ENCODE data around the gene AJAP1. TPM values are rescaled to one million over a fixed set of nuclear protein-coding genes. Genes with fewer than 3 reads are reported as not detected.

AJAP1 gene
- total and polyA plus RNA-seq, 12 donors: 0.07 to 2.2 (median 0.44) TPM

DNA sequence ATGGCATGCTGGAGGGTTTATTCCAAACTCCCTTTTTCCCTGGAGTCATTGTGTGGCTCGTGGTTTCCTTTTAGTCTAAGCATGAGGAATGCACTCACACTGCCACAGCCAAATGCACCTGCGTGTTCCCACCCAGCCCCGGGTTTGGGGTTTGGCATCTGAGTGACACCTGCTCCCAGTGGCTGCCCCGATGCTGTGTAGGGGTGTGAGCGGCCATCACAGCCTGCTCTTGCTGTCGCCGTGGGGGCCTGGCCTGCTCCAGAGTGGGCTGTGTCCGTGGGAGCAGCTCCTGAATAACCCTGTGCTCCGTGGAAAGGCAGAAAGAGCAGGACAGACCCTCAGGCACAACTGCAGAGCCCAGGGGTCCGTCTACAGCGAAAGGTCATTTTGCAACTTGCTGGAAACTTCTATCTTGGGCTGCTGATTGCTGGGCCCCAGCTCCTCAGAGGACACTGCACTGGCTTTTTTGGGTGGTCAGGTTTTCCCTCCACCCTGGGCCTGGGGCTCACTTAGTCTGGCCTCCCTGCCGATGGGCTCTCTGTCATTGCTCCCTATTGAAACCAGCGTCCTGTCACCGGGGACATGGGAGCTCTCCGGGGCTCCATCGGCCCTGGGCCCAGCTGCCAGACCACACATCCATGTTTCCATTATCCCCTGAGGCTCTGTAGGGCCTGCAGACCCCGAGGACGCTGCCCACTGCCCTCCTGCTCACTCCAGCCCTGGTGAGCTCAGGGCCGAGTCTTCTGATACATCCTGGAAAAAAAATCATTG lies 74.1 kb downstream of the AJAP1 start:
- no peaks in the 10 kb centered on the region for H3K27me3 ChIP-seq
- no peaks in the 10 kb centered on the region for H3K4me1 ChIP-seq (replicated peaks in 1 of 2)
- H3K36me3 ChIP-seq (replicated peaks in 1 of 2): no peaks in the 10 kb centered on the region
- no peak overlapping the region for H3K4me3 ChIP-seq
- TF ChIP-seq POLR2A (IDR thresholded peaks at IDR 0.05): no peak
- TF ChIP-seq, protein P1, sequence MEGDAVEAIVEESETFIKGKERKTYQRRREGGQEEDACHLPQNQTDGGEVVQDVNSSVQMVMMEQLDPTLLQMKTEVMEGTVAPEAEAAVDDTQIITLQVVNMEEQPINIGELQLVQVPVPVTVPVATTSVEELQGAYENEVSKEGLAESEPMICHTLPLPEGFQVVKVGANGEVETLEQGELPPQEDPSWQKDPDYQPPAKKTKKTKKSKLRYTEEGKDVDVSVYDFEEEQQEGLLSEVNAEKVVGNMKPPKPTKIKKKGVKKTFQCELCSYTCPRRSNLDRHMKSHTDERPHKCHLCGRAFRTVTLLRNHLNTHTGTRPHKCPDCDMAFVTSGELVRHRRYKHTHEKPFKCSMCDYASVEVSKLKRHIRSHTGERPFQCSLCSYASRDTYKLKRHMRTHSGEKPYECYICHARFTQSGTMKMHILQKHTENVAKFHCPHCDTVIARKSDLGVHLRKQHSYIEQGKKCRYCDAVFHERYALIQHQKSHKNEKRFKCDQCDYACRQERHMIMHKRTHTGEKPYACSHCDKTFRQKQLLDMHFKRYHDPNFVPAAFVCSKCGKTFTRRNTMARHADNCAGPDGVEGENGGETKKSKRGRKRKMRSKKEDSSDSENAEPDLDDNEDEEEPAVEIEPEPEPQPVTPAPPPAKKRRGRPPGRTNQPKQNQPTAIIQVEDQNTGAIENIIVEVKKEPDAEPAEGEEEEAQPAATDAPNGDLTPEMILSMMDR (IDR thresholded peaks at IDR 0.05): no peak
- intact Hi-C loops (cut with DNase I): no loop called here
- no peak for DNase-seq
- 73 to 92% (median 83%) methylated on average over 11 to 19 of the region's 19 CpGs for WGBS, 4 donors
- no peak overlapping the region for H3K27ac ChIP-seq
- no peaks in the 10 kb centered on the region for H3K9me3 ChIP-seq (replicated peaks in 1 of 3)

DNA sequence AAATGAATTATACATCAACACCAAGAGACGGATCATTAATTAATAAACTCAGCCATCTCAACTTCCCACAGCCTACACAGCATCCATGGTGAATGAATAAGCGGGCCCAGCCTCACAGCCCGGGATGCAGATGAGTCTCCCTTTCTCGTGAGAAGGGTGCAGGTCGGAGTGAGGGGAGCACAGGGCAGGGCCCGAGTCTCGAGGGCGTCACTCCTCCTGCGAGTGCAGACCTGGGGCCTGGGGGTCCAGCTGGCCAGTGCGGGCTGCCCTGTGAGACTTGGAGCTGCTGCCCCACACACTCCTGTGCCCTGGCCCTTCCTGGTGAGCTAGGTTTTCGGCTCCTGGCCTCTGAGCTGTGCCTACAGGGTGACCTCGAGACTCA lies 74.7 kb downstream of the AJAP1 start:
- no peaks in the 10 kb centered on the region for H3K4me1 ChIP-seq (replicated peaks in 1 of 2)
- intact Hi-C loops (cut with DNase I): no loop called here
- no peak overlapping the region for H3K4me3 ChIP-seq
- H3K27ac ChIP-seq: no peak overlapping the region
- no peaks in the 10 kb centered on the region for H3K27me3 ChIP-seq
- no peaks in the 10 kb centered on the region for H3K36me3 ChIP-seq (replicated peaks in 1 of 2)
- no peaks in the 10 kb centered on the region for H3K9me3 ChIP-seq (replicated peaks in 1 of 3)
- TF ChIP-seq, protein P1 (IDR thresholded peaks at IDR 0.05): no peak
- no peak for TF ChIP-seq POLR2A (IDR thresholded peaks at IDR 0.05)
- DNase-seq: no peak
- WGBS, 4 donors: 83 to 94% (median 86%) methylated on average over 6 to 12 of the region's 12 CpGs

DNA sequence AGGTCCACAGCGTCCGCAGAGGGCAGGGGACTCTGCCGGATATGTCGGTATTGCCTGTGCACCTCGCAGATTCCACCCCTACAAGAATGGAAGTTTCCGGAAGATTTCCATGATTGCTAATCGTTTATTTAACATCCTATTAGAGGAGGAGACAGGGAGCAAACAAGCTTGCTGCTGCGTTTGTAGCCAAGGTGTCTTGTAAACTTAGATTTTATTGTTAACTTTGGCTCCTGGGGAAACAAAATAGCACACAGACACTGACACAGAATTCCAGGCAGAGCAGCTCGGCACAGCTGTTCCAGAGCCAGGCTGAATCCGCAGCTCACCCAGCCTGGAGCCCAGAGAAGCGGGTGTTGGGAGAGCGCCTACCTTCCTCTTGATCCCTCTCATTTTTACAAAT lies 75.7 kb downstream of the AJAP1 start:
- Histone ChIP-seq H3K4me1 (replicated peaks in 1 of 2) (no peaks in the 10 kb centered on the region), H3K36me3 (replicated peaks in 1 of 2) (no peaks in the 10 kb centered on the region), H3K27ac (no peak overlapping the region), H3K4me3 (no peak overlapping the region), H3K9me3 (replicated peaks in 1 of 3) (no peaks in the 10 kb centered on the region), H3K27me3 (no peaks in the 10 kb centered on the region)
- peak in 1 of 7 donors; percentile 26 for DNase-seq
- TF ChIP-seq, protein P1 (IDR thresholded peaks at IDR 0.05): no peak
- TF ChIP-seq POLR2A (IDR thresholded peaks at IDR 0.05): no peak
- intact Hi-C loops (cut with DNase I): no loop called here
- WGBS, 4 donors: 61 to 69% (median 68%) methylated on average over 12 of the region's 12 CpGs

DNA sequence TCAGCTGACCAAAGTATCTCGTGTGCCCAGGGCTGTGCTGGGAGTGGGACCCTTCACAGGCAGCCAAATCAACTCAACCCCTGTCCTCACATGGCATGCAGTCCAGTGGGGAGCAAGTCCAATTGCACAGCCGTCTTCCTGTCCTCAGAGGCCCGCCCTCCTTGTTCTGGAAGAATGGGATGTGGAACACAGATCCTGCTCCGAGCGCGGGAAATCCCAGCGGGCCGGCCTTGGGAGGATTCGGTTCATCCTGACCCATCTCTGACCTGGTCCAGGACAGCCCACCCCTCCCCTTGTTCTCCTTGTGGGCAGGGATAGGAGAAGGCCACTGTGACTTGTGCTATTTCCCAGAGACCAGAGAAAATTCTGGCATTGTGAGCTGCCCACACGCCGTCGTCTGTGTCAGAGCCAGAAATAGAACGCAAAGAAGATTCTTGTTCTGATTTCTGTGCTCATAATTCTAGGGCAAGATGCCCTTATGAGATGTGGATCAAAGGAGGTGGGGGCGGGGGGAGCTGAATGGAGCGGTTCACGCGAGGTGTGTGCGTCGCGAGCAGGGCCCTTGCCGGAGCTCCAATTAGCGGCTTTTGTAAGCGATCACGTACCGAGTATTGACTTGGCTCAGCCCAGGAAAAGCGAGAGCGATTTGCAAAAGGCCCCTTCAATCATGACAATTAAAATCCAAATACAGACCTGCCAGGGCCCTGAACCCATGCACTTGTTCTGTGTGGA lies 79.2 kb downstream of the AJAP1 start:
- no peak for DNase-seq
- no peaks in the 10 kb centered on the region for H3K4me1 ChIP-seq (replicated peaks in 1 of 2)

More for the DNA sequence above, 79.2 kb downstream of the AJAP1 start:
- TF ChIP-seq POLR2A (IDR thresholded peaks at IDR 0.05): no peak
- TF ChIP-seq, protein P1 (IDR thresholded peaks at IDR 0.05): no peak
- H3K4me3 ChIP-seq: no peak overlapping the region
- no peaks in the 10 kb centered on the region for H3K36me3 ChIP-seq (replicated peaks in 1 of 2)
- 80 to 90% (median 84%) methylated on average over 22 to 27 of the region's 27 CpGs for WGBS, 4 donors
- H3K27ac ChIP-seq: no peak overlapping the region
- H3K27me3 ChIP-seq: no peaks in the 10 kb centered on the region
- intact Hi-C loops (cut with DNase I): no loop called here
- H3K9me3 ChIP-seq (replicated peaks in 1 of 3): no peaks in the 10 kb centered on the region
